PC-9 (cell line): Measurements from ENCODE around the gene PDF. TPM values are rescaled to one million over a fixed set of nuclear protein-coding genes. Genes with fewer than 3 reads are reported as not detected.

Experiments
- Bru-seq: library from RNA; stranded (reverse); fragments of 400-500 nt; gene quantifications from one replicate; lab custom pipeline; 2021; lab: Mats Ljungman, UMichigan
- BruChase-seq, 2 experiments: library from RNA; stranded (reverse); fragments of 400-500 nt; gene quantifications; one replicate each; lab custom pipeline; 2021; lab: Mats Ljungman, UMichigan
- BruUV-seq: library from RNA; stranded (reverse); fragments of 400-500 nt; replicated peaks from 2 replicates; lab custom pipeline; 2021; lab: Mats Ljungman, UMichigan
- CTCF ChIA-PET: fragments of 300-600 bp; sonication (Branson Sonifier 250); formaldehyde crosslinking; loops from one replicate; lab custom pipeline; 2022; ENCODE audit warnings: antibody characterized with exemption; lab: Charles Lee
- POLR2A ChIA-PET: fragments of 300-600 bp; sonication (Branson Sonifier 250); formaldehyde crosslinking; loops from one replicate; lab custom pipeline; 2022; ENCODE audit warnings: antibody characterized with exemption; ENCODE audit not compliant: unreplicated experiment; lab: Charles Lee
- DNase-seq, 2 experiments: peaks; one replicate each; pipeline versions ENCODE4 v3.0.0 to v3.0.0-alpha.2; 2015 to 2022; ENCODE audit warnings: mixed read lengths in 1 of 2
- H2AFZ ChIP-seq: fragments of 200-600 bp; sonication (generic); 2 replicates; pipeline ENCODE4 v1.8.1; 2017; ENCODE audit warnings: antibody characterized with exemption
- H3F3A ChIP-seq: fragments of 200-600 bp; sonication (generic); 2 replicates; pipeline ENCODE4 v1.8.1; 2017; ENCODE audit warnings: antibody characterized with exemption, mild to moderate bottlenecking, low read depth; ENCODE audit not compliant: insufficient read depth
- H3K27ac ChIP-seq: fragments of 200-600 bp; sonication (generic); 2 replicates; pipeline ENCODE4 v1.6.1; 2016; ENCODE audit warnings: mixed run types
- H3K27me3 ChIP-seq: fragments of 200-600 bp; sonication (generic); 2 replicates; pipeline ENCODE4 v1.6.1; 2016; ENCODE audit warnings: low read depth, mixed run types; ENCODE audit not compliant: insufficient read depth
- H3K36me3 ChIP-seq: fragments of 200-600 bp; sonication (generic); 2 replicates; pipeline ENCODE4 v1.6.1; 2016; ENCODE audit warnings: low read depth, mixed run types
- H3K4me1 ChIP-seq: fragments of 200-600 bp; sonication (generic); replicated peaks from 2 replicates; pipeline ENCODE4 v1.6.1; 2016; ENCODE audit warnings: mixed run types; ENCODE audit not compliant: insufficient read depth
- H3K4me2 ChIP-seq: fragments of 200-600 bp; sonication (generic); 2 replicates; pipeline ENCODE4 v1.6.1; 2017; ENCODE audit warnings: mixed run types
- H3K4me3 ChIP-seq: fragments of 200-600 bp; sonication (generic); 2 replicates; pipeline ENCODE4 v1.6.1; 2016; ENCODE audit warnings: mixed run types
- H3K79me2 ChIP-seq: fragments of 200-600 bp; sonication (generic); 2 replicates; pipeline ENCODE4 v1.6.1; 2017; ENCODE audit warnings: low read depth, mixed run types
- H3K9me2 ChIP-seq: fragments of 200-600 bp; sonication (generic); 2 replicates; pipeline ENCODE4 v1.8.1; 2017; ENCODE audit warnings: mild to moderate bottlenecking; ENCODE audit not compliant: insufficient read depth
- H3K9me3 ChIP-seq: fragments of 200-600 bp; sonication (generic); 2 replicates; pipeline ENCODE4 v1.8.1; 2016; ENCODE audit warnings: low read depth; ENCODE audit not compliant: insufficient read depth
- H4K20me1 ChIP-seq: fragments of 200-600 bp; sonication (generic); 2 replicates; pipeline ENCODE4 v1.8.1; 2017; ENCODE audit not compliant: insufficient read depth
- CTCF ChIP-seq: fragments of 200-600 bp; sonication (generic); conservative IDR thresholded peaks from 2 replicates; pipeline ENCODE4 v1.6.1; 2017; ENCODE audit warnings: mixed run types, antibody characterized with exemption, mild to moderate bottlenecking, moderate library complexity
- EZH2 ChIP-seq: fragments of 200-600 bp; sonication (generic); IDR thresholded peaks from 2 replicates; pipeline ENCODE4 v1.8.0; 2017; ENCODE audit warnings: antibody characterized with exemption, low read depth
- intact Hi-C: fragments of 100-400 bp; cut with micrococcal nuclease; formaldehyde crosslinking; loops from one replicate; pipeline ENCODE4 v1.10.0; 2022; ENCODE audit not compliant: unreplicated experiment
- long read RNA-seq: library from polyadenylated mRNA; stranded (forward); transcript quantifications from one replicate; pipeline ENCODE4 v2.0.0, GENCODE V29; 2022
- total RNA-seq: library from RNA; stranded (reverse); gene quantifications from 2 replicates; pipeline ENCODE4 v1.2.3, GENCODE V29; 2021

PDF gene
- total RNA-seq = 16.7 and 20.3 TPM in 2 replicates
- Bru-seq, nascent RNA = percentile 63 among the genes with signal in this experiment
- percentile 73 among the genes with signal in this experiment for BruChase-seq, experiment 1, labeled RNA remaining after a 2-hour chase
- percentile 86 among the genes with signal in this experiment for BruChase-seq, experiment 2, labeled RNA remaining after a 6-hour chase
- long read RNA-seq, transcript PDF-201 (2 exons, 1,158 nt) = major isoform, 46 of 47 reads
- long read RNA-seq, partial matches to known transcripts = 0 of 47 reads
- long read RNA-seq, other reads (novel, unspliced or antisense) = 1 of 47 reads

- TSS peak; percentile 82 for BruUV-seq
- peaks cover 45% of the 10 kb centered on the region for H3K79me2 ChIP-seq
- peak; percentile 85 to 94 for DNase-seq
- H3K9me2 ChIP-seq = no peaks in the 10 kb centered on the region
- ChIA-PET POLR2A (interaction anchor here (0.6 kb wide), 1 partner anchor 406 kb away, joined by 10 read pairs; no protein-coding TSS in a partner anchor), CTCF (interaction anchor here (0.6 kb wide), 1 partner anchor 25 kb away, joined by 4 read pairs; no protein-coding TSS in a partner anchor)
- intact Hi-C loops = loop anchor here (1.0 to 10.0 kb wide), 2 partner anchors 9 to 434 kb away; partner anchors contain the start of genes COG8, NIP7 and WWP2
- no peaks in the 10 kb centered on the region for H3K9me3 ChIP-seq
- peak within 1 kb of the TSS; percentile 98 for H3K4me2 ChIP-seq
- peaks cover 44% of the 10 kb centered on the region for H3K4me1 ChIP-seq
- H3K36me3 ChIP-seq = peaks cover 36% of the 10 kb centered on the region
- H4K20me1 ChIP-seq = peaks cover 41% of the 10 kb centered on the region
- peak within 1 kb of the TSS; percentile 64 for H3K27ac ChIP-seq
- H3F3A ChIP-seq = peaks cover 28% of the 10 kb centered on the region; the same call in 1 of the 2 replicates
- H3K4me3 ChIP-seq = peak within 1 kb of the TSS; percentile 87
- H3K27me3 ChIP-seq = no peaks in the 10 kb centered on the region
- peak within 1 kb of the TSS; percentile 88 for H2AFZ ChIP-seq
- TF ChIP-seq EZH2 = no peak
- TF ChIP-seq CTCF = no peak
Measured at GRCh38 chr16:69330286-69331109, at the start of gene PDF. PDF (minus strand) TSS chr16:69330588; CDS start chr16:69330570, 18 bp downstream.

GRCh38 chr16:69378760-69379159 lies 48.4 kb upstream of the PDF start:
- peaks cover 14% of the 10 kb centered on the region; the same call in 1 of the 2 replicates for H3F3A ChIP-seq
- no peak overlapping the region for H3K4me3 ChIP-seq
- peaks cover 1% of the 10 kb centered on the region; the same call in 1 of the 2 replicates for H4K20me1 ChIP-seq
- H3K4me2 ChIP-seq = no peak overlapping the region
- H3K36me3 ChIP-seq = peaks cover 34% of the 10 kb centered on the region
- peaks cover 22% of the 10 kb centered on the region for H3K79me2 ChIP-seq
- H3K4me1 ChIP-seq = peaks cover 2% of the 10 kb centered on the region; the same call in 1 of the 2 replicates
- H2AFZ ChIP-seq = no peak overlapping the region
- H3K27ac ChIP-seq = no peak overlapping the region
- BruUV-seq = no TSS peak
- TF ChIP-seq CTCF = no peak
- no peak for TF ChIP-seq EZH2
- no peaks in the 10 kb centered on the region for H3K9me3 ChIP-seq
- DNase-seq = no peak
- no peaks in the 10 kb centered on the region for H3K27me3 ChIP-seq
- ChIA-PET POLR2A (interaction anchor here (0.6 kb wide), 1 partner anchor 308 kb away, joined by 5 read pairs; no protein-coding TSS in a partner anchor), CTCF (no interaction called here)
- H3K9me2 ChIP-seq = no peaks in the 10 kb centered on the region
- intact Hi-C loops = no loop called here

GRCh38 chr16:69378036-69378435 lies 47.6 kb upstream of the PDF start:
- intact Hi-C loops = no loop called here
- CTCF ChIA-PET = no interaction called here
- H3K27ac ChIP-seq = no peak overlapping the region
- no peak for DNase-seq
- H3K79me2 ChIP-seq = peaks cover 15% of the 10 kb centered on the region
- TF ChIP-seq CTCF (no peak), EZH2 (no peak)
- H3K4me1 ChIP-seq = no peaks in the 10 kb centered on the region
- H3K9me3 ChIP-seq = no peaks in the 10 kb centered on the region
- no peaks in the 10 kb centered on the region for H3K27me3 ChIP-seq
- no TSS peak for BruUV-seq
- no peak overlapping the region for H2AFZ ChIP-seq
- POLR2A ChIA-PET = interaction anchor here (0.6 kb wide), 1 partner anchor 308 kb away, joined by 5 read pairs; no protein-coding TSS in a partner anchor
- H3K9me2 ChIP-seq = no peaks in the 10 kb centered on the region
- H3F3A ChIP-seq = peaks cover 14% of the 10 kb centered on the region; the same call in 1 of the 2 replicates
- peaks cover 4% of the 10 kb centered on the region; the same call in 1 of the 2 replicates for H4K20me1 ChIP-seq
- no peak overlapping the region for H3K4me2 ChIP-seq
- no peak overlapping the region for H3K4me3 ChIP-seq
- H3K36me3 ChIP-seq = peaks cover 26% of the 10 kb centered on the region
